MCF 10A (cell line): Measurements from ENCODE around the gene MOSMO. TPM values are rescaled to one million over a fixed set of nuclear protein-coding genes. Genes with fewer than 3 reads are reported as not detected.
A peak's percentile ranks its signal among the peaks of the same experiment; 100 is the strongest.
"Not testable (repeated sequence)": the region's sequence is repeated elsewhere in the genome, so short reads cannot be mapped to it uniquely, and the experiment has no call there.

ENCODE experiments used
- BruUV-seq: library from RNA; stranded (reverse); fragments of 400-500 nt; replicated peaks from 2 replicates; lab custom pipeline; 2021; lab: Mats Ljungman, UMichigan
- CTCF ChIA-PET: fragments of 300-600 bp; sonication (Branson Sonifier 250); formaldehyde crosslinking; extraction: SDS; loops from one replicate; lab custom pipeline; 2021; ENCODE audit warnings: antibody characterized with exemption, inconsistent platforms; lab: Yijun Ruan, JAX
- POLR2A ChIA-PET: fragments of 300-600, 350-650 bp; sonication (Branson Sonifier 250); formaldehyde crosslinking; extraction: SDS; loops from one replicate; lab custom pipeline; 2020; ENCODE audit warnings: antibody characterized with exemption, inconsistent platforms; lab: Yijun Ruan, JAX
- DNase-seq: peaks from one replicate; pipeline ENCODE4 v3.0.0-alpha.2; 2018; ENCODE audit not compliant: unreplicated experiment
- H3K27ac Mint-ChIP-seq: one replicate; pipeline ENCODE4 v1.8.0; 2022; ENCODE audit warnings: mild to moderate bottlenecking, low read depth, mixed read lengths; ENCODE audit not compliant: unreplicated experiment
- H3K27me3 Mint-ChIP-seq: one replicate; pipeline ENCODE4 v1.8.0; 2022; ENCODE audit warnings: mixed read lengths; ENCODE audit not compliant: insufficient read depth, unreplicated experiment
- H3K36me3 Mint-ChIP-seq: one replicate; pipeline ENCODE4 v1.8.0; 2022; ENCODE audit warnings: mild to moderate bottlenecking, moderate library complexity, mixed read lengths; ENCODE audit not compliant: insufficient read depth, unreplicated experiment
- H3K4me1 Mint-ChIP-seq: one replicate; pipeline ENCODE4 v1.8.0; 2022; ENCODE audit warnings: mixed read lengths; ENCODE audit not compliant: insufficient read depth, unreplicated experiment
- H3K4me3 Mint-ChIP-seq: one replicate; pipeline ENCODE4 v1.8.0; 2022; ENCODE audit warnings: mild to moderate bottlenecking, moderate library complexity, mixed read lengths; ENCODE audit not compliant: unreplicated experiment
- H3K9me3 Mint-ChIP-seq: one replicate; pipeline ENCODE4 v1.8.0; 2022; ENCODE audit warnings: mixed read lengths; ENCODE audit not compliant: unreplicated experiment
- CTCF ChIP-seq: fragments of 200-600 bp; IDR thresholded peaks from one replicate; pipeline ENCODE4 v1.8.0; 2022; ENCODE audit warnings: antibody characterized with exemption, mild to moderate bottlenecking; ENCODE audit not compliant: unreplicated experiment
- intact Hi-C: fragments of 100-400 bp; cut with micrococcal nuclease; formaldehyde crosslinking; loops from 2 replicates; pipeline ENCODE4 v1.14.1; 2022
- total RNA-seq: library from RNA; stranded (reverse); gene quantifications from 2 replicates; pipeline ENCODE4 v1.2.3, GENCODE V29; 2022

MOSMO gene
- total RNA-seq, 1 experiment from 2014 or later: 16.4 TPM

DNA sequence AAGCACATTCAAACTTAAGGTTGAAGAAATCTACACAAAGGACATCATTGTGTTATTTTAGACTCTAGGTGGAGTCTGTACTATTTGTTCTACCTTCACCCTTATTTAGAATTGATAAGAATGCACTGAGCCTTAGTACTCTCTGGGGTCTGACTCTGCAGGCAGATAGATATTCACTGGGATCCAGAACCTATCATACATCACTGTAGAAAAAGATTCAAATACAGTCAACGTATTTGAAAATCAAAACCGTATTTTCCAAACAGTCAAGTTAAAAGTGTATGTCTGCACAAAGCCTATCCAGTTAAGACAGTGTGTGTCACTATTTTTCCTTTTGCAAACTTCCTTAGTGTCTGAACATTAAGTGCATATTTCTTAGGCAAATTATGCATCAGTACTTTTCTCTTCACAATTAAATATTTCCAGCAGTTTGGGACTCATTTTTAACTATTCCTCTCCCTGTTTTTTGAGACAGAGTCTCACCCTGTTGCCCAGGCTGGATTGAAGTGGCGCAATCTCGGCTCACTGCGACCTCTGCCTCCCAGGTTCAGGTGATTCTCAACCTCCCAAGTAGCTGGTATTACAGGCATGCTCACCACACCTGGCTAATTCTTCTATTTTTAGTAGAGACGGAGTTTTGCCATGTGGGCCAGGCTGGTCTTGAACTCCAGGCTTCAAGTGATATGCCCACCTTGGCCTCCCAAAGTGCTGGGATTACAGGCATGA is 22.3 kb downstream of the MOSMO start:
- Mint-ChIP-seq H3K4me1 (peaks cover 51% of the 10 kb centered on the region), H3K4me3 (no peak overlapping the region), H3K27me3 (no peaks in the 10 kb centered on the region), H3K36me3 (peaks cover 9% of the 10 kb centered on the region), H3K9me3 (no peaks in the 10 kb centered on the region), H3K27ac (peak overlapping the region; percentile 36)
- intact Hi-C loops: no loop called here
- TF ChIP-seq CTCF: no peak
- CTCF ChIA-PET: interaction anchor here (1.1 to 1.2 kb wide), 2 partner anchors 21 to 47 kb away, joined by 3 to 5 read pairs; no protein-coding TSS in a partner anchor
- peak; percentile 25 for DNase-seq
- BruUV-seq: no TSS peak
- POLR2A ChIA-PET: interaction anchor here (2.0 to 8.1 kb wide), 2 partner anchors 18 to 22 kb away, joined by 6 to 72 read pairs; partner anchors contain the start of gene MOSMO

- ChIA-PET POLR2A (interaction anchor here (0.7 to 8.1 kb wide), 3 partner anchors 17 to 47 kb away, joined by 3 to 72 read pairs (median 6); partner anchors contain the start of gene MOSMO), CTCF (interaction anchor here (0.7 to 2.3 kb wide), 4 partner anchors 22 to 157 kb away, joined by 3 to 11 read pairs (median 4); no protein-coding TSS in a partner anchor)
- peak overlapping the region; percentile 36 for H3K27ac Mint-ChIP-seq
- H3K36me3 Mint-ChIP-seq: peaks cover 16% of the 10 kb centered on the region
- no peaks in the 10 kb centered on the region for H3K9me3 Mint-ChIP-seq
- TF ChIP-seq CTCF: no peak
- no peaks in the 10 kb centered on the region for H3K27me3 Mint-ChIP-seq
- no peak overlapping the region for H3K4me3 Mint-ChIP-seq
- BruUV-seq: no TSS peak
- intact Hi-C loops: no loop called here
- DNase-seq: no peak
- peaks cover 41% of the 10 kb centered on the region for H3K4me1 Mint-ChIP-seq
These were observed 23.7 kb downstream of the MOSMO start for GRCh38 chr16:22031483-22032083.

DNA sequence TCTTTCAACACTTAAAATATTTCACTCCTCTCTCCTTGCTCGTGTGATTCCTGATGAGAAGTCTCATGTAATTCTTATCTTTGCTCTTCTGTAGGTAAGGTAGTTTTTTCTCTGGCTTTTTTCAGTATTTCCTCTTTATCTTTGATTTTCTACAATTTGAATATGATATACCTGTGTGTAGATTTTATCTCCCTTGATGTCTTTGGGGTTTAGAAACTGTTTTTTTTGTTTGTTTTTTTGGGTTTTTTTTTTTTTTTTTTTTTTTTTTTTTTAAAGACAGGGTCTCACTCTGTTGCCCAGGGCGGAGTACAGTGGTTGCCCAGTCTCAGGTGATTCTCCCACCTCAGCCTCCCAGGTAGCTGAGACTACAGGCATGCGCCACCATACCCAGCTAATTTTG is 26.6 kb downstream of the MOSMO start:
- TF ChIP-seq CTCF: no peak
- peaks cover 20% of the 10 kb centered on the region for H3K4me1 Mint-ChIP-seq
- ChIA-PET POLR2A (no interaction called here), CTCF (interaction anchor here (0.5 to 0.6 kb wide), 2 partner anchors 266 to 1228 kb away, joined by 4 to 5 read pairs; no protein-coding TSS in a partner anchor)
- BruUV-seq: no TSS peak
- intact Hi-C loops: no loop called here
- H3K36me3 Mint-ChIP-seq: peaks cover 16% of the 10 kb centered on the region
- H3K9me3 Mint-ChIP-seq: no peaks in the 10 kb centered on the region
- peak overlapping the region; percentile 23 for H3K27ac Mint-ChIP-seq
- no peak overlapping the region for H3K4me3 Mint-ChIP-seq
- DNase-seq: no peak
- H3K27me3 Mint-ChIP-seq: no peaks in the 10 kb centered on the region

- BruUV-seq: no TSS peak
These were observed 27.2 kb downstream of the MOSMO start for GRCh38 chr16:22035153-22035552.

GRCh38 chr16:22043882-22044281 is 36.0 kb downstream of the MOSMO start:
- DNase-seq, H3K36me3 Mint-ChIP-seq, BruUV-seq, H3K27me3 Mint-ChIP-seq, H3K4me1 Mint-ChIP-seq, intact Hi-C loops, H3K27ac Mint-ChIP-seq, H3K9me3 Mint-ChIP-seq, H3K4me3 Mint-ChIP-seq, POLR2A ChIA-PET: not testable (repeated sequence)
- CTCF ChIA-PET: interaction anchor here (1.1 kb wide), 1 partner anchor 33 kb away, joined by 4 read pairs; no protein-coding TSS in a partner anchor

More at GRCh38 chr16:22035153-22035552, 27.2 kb downstream of the MOSMO start:
- Mint-ChIP-seq H3K27me3 (no peaks in the 10 kb centered on the region), H3K36me3 (peaks cover 16% of the 10 kb centered on the region), H3K4me3 (no peak overlapping the region), H3K9me3 (no peaks in the 10 kb centered on the region), H3K4me1 (peaks cover 13% of the 10 kb centered on the region), H3K27ac (no peak overlapping the region)
- intact Hi-C loops: no loop called here
- ChIA-PET POLR2A (no interaction called here), CTCF (no interaction called here)
- TF ChIP-seq CTCF: no peak
- DNase-seq: no peak

DNA sequence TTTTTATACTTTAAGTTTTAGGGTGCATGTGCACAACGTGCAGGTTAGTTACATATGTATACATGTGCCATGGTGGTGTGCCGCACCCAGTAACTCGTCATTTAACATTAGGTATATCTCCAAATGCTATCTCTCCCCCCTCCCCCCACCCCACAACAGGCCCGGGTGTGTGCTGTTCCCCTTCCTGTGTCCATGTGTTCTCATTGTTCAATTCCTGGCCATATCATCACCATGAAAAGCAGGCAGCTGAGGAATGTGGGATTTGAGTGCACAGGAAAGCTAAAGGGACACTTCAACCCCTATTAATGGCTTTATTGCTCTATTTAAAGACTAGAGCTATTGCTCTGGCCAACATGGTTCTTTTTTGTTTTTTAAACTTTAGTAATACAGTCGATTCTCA is 38.0 kb downstream of the MOSMO start:
- intact Hi-C loops, H3K27ac Mint-ChIP-seq, H3K9me3 Mint-ChIP-seq, CTCF ChIA-PET, DNase-seq, BruUV-seq, H3K4me1 Mint-ChIP-seq, H3K4me3 Mint-ChIP-seq, H3K36me3 Mint-ChIP-seq, H3K27me3 Mint-ChIP-seq, POLR2A ChIA-PET: not testable (repeated sequence)
